Measurements from ENCODE around the gene MRPL53.

The MRPL53 gene

DNA sequence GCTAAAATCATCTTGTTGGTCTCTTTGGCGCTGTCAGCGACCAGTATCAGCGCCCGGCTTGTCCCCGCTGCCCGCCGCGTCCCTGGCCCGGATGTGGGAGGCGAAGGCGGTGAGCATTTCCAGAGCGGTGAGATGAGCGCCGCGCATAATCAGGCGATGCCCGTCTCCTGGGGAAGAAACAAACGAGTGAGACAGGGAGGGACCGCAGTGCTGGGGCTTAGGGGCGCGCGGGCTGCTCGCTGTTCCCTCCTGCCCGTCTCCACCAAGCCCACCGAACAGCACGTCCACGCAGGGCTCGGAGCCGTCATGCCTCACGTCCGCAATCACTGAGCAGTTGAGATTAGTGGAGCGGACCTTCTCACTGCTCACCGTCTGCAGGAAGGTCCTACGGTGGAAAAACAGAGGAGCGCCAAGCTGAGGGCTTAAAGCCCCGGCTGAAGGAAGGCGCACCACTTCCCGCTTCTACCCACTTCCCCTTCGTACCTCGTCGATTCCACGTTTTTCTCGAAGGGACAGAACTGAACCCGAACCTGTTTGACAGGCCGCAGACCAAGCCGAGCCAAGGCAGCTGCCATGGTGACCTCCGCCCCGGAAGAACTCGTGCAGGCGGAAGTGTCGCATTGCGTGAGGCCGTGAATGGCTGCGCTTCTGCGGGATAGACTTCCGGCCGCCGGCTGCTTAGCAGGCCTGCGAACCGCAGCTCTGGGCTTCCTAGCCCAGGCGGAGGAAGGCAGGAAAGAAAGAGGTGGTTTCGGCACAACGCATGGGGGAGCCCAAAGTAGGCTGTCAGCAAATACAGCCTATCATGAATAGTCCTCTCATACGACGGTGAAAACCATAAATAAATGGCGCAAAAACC is at the start of gene MRPL53:
Gene MRPL53, minus strand, starts transcription at position 595 of the 859 bp plus-strand sequence. Its CDS starts 20 bp downstream, at position 575.
- DNase-seq (ENCODE audit: low spot score), result peak; percentile 59

DNA sequence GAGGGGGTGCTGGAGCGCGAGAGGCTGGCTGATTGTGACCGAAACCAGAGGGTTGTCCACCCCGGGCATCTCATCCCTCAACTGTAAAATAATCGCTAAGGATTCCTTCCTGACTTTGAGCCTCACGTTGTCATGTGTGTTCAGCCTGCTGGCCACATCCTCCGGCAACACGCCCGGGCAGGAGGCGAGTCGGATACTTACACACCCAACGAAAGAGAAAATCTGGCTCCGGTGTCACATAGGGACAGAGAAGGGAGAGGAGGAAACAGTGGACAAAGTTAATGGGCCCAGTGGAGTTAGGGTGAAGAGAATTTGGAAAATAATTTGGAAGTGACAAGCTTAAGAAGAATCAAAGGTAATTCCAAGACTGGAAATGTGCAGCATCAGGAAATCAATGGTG is 44.2 kb upstream of the MRPL53 start:
- no peak for DNase-seq (ENCODE audit: low spot score)

DNA sequence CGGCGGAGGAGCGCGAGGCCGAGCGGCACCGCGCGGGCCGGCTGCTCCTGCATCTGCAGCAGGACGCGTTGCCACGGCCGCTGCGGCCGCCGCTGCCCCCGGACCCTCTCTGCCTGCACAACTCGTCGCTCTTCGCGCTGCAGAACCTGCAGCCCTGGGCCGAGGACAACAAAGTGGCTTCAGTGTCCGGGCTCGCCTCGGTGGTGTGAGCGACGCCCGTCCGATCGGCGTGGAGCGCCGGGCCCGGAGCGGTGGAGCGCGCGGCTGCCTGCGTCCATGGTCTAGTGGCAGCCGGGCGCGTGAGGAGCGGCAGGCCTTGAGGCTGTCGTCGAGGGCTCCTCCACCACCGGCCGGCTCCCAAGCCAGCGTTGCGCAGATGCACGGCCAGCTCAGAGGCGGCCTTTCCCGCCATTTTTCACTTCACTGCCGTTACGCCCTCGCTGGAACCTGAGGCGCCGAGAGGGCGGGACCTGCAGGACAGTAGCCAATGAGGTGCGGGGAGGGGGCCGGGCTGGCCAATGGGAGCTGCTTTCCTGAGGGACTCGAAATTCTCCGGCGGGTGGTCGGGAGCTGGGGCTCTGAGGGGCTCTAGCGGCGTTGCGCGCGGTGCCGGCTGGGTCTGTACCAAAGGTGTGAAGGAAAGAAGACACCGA is 43.6 kb upstream of the MRPL53 start:
- no peak for DNase-seq (ENCODE audit: low spot score)

DNA sequence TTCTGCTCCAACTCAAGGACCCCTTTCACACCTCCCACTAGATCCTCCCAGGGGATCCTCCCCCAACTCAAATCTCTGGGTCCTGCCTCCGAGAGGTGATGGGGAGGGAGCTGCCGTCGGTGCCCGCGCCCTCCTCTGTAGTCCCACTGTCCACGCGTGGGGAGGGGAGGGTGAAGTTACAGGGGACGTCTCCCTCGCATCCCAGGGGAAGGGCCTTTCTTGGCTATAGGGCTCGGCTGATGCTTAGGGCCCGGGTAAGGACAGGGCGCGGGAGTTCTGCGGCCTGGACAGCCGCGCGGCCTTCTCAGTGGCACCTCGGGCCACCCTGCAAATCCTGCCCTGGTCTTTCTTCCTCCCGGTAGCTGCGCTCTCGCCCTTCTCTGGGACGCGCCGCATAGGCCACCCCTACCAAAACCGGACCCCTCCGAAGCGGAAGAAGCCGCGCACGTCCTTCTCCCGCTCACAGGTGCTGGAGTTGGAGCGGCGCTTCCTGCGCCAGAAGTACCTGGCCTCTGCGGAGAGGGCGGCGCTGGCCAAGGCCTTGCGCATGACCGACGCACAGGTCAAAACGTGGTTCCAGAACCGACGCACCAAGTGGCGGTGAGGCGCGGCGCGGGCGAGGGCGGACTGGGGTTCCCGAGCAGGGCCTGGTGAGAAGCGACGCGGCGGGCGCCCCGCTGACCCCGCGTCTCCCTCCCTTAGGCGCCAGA is 42.9 kb upstream of the MRPL53 start:
- DNase-seq (ENCODE audit: low spot score), result no peak

DNA sequence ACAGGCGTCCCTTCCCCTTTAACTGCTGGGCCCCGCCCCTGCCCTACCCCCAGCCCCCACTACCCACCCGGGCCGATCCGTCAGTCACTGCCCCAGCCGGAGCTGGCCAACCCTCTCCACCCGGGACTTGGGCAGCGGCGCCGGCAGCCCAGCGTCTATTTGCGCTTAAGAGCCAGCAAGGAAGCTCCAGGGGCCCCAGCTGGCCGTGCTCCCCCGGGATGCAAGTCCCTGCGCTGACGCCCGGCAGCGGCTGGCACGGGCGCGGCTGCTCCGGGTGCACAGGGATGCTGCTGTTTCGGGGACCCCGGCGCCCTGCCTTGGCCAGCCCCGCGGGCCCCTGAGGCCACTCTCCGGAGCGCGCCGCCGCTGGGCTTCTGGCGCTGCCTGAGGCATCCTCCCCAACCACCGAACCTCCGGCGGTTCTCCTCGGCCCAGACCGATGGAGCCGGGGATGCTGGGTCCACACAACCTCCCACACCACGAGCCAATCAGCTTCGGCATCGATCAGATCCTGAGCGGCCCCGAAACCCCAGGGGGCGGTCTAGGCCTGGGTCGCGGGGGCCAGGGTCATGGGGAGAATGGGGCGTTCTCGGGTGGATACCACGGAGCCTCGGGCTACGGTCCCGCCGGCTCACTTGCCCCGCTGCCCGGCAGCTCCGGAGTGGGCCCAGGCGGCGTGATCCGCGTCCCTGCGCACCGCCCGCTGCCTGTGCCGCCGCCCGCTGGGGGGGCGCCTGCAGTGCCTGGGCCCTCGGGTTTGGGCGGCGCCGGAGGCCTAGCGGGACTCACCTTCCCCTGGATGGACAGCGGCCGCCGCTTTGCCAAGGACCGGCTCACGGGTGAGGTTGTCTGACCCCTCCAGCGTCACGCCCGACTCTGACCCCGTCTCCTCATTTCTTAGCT is 42.1 kb upstream of the MRPL53 start, which contains the start of gene TLX2:
Gene TLX2, plus strand, starts transcription at position 83 of the 903 bp plus-strand sequence. Its CDS starts 357 bp downstream, at position 440.
- no peak for DNase-seq (ENCODE audit: low spot score)

DNA sequence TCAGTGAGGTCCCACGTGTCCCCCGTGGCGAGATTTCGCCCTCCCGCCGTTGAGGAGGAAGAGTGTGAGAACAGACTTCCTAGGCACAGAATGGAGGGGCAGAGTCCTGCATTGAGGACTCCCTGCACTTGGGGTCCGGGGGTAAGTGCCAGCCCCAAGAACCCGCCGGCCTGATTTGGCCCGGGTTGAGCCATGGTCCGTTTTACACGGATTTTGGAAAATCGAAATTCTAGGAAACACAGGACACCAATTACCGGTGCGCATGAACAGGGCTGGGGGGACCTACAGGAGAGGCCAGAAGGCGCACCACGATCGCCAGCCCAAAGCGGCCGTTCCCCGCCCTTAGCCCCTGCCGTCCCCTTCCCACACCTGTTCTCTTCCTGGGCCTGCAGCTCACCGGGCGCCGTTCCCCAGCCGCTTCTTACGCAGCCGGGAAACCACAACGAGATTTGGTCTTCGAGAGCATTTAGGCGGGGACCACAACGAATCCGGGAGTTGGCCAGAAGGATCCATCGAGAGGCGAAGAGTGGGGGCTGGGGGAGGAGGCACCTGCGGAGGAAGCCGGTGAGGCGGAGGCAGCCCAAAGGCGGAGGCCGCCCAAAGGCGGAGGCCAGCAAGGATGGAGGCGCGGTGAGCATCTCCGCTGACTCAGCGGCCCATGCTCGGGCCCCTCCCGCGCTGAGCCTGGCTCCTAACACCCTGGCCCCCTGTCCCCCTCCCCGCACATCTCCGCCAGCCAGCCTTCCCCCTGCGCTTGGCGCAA is 41.3 kb upstream of the MRPL53 start:
- no peak for DNase-seq (ENCODE audit: low spot score)

DNA sequence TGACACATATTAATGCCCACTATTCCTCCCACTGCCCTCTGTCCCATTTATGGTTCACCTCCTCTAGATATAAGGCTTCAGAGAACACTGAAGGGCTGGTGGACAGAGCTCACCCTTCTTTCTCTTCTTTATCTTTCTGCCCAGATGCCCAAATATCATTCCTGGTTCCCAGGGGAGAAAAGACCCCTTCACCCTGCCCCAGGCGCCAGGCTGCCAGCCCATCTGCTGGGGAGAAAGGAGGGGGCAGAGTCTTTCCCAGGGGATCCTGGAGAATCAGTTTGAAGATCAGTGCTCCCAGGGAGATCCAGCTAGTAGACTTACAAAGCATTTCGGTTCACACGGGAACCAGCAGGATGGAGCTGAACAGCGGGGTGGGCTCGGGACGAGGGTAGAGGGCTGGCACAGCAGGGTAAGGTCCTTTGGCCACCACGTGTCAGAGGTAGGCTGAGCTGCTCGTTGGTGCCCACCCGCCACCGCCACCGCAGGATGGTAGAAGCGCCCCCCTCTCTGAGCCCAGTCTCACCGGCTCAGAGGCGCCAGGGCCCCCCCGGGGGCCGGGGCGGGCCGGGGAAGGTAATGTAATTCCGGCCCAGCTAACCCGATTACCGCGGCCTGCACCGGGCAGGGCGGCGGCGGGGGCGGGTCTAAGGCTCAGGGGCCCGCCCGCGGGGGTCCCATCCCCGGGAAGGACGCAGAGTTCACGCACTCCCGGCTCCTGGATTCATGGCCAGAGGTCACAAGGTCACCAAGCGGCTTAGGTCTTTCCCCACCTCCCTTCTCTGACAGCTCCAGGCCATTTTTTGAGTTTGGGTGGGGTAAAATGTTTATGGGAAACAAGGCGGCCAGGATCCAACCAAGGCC is 40.5 kb upstream of the MRPL53 start:
- DNase-seq (ENCODE audit: low spot score), result no peak

DNA sequence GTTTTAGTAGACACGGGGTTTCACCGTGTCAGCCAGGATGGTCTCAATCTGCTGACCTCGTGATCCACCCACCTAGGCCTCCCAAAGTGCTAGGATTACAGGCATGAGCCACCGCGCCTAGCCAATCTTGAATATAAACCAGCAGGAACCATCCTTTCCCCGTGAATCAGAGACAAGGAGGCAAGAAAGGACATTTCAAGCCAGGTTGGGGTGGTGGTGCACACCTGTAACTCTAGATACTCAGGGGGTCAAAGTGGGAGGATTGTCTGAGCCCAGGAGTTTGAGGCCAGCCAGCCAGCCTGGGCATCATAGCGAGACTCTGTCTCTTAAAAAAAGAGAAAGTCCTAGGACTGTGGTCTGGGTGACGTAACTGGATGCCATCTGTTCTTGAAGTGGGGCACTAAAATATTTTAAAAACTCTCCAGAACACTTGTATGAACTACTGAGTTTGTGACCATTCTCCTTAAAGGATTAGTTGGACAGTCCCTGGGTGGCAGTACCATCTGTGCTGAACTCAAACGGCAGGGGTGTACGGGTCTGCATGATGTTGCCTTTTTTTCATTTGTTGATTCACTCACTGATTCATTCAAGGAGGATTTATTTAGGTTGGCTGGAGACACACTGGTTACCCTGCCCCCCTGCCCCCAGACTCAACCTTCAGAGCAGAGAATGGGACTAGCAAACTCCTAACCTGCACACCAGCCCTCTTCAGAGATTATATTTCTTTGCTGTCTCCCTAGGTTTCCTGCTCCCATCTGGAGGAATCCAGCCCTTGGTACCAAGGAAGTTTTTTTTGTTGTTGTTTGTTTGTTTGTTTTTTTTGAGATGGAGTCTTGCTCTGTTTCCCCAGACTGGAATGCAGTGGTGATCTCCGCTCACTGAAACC is 38.9 kb upstream of the MRPL53 start:
- DNase-seq (ENCODE audit: low spot score), result no peak

DNA sequence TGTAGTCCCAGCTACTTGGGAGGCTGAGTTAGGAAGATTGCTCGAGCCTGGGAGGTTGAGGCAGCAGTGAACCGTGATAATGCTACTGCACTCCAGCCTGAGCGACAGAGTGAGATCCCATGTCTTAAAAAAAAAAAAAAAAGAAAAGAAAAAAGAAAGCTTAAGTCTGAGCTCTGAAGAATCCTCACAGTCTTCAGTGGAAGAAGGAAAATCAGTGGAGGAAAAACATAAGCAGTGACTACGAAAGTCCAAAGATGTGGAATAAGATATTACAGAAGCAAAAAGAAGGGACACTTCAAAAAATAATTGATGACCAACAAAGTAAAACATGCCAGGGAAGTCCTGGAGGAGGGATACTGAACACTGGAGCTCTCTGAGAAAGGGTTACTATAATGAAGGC is 37.8 kb upstream of the MRPL53 start:
- no peak for DNase-seq (ENCODE audit: low spot score)

DNA sequence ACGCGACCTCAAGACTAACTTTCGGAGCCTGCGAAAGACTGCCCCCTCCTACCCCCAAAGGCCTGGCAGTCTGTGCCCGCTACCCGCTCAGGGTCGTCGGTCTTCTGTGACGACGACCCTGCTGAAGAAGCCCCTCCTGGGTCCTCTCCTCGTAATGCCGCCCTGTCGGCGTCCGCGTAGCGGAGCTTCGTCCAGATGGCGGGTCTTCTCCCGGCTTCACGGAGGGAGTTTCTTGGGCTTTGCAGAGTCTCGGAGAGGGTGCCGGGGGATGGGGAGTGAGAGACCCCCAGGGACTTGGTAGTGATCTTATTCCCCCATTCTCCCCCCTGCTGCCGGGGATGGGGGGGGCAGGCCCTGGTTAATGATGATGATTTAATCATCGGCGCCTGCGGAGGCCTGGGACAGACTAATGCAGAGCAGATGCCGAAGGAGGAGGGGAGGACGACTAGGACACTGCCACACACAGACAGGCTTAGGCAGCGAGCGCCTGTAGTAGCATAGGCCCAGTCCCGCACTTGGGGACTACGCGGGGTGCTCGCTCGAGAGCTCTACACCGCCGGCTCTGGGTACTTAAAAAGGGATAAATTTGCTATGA is 35.5 kb upstream of the MRPL53 start:
- no peak for DNase-seq (ENCODE audit: low spot score)

DNA sequence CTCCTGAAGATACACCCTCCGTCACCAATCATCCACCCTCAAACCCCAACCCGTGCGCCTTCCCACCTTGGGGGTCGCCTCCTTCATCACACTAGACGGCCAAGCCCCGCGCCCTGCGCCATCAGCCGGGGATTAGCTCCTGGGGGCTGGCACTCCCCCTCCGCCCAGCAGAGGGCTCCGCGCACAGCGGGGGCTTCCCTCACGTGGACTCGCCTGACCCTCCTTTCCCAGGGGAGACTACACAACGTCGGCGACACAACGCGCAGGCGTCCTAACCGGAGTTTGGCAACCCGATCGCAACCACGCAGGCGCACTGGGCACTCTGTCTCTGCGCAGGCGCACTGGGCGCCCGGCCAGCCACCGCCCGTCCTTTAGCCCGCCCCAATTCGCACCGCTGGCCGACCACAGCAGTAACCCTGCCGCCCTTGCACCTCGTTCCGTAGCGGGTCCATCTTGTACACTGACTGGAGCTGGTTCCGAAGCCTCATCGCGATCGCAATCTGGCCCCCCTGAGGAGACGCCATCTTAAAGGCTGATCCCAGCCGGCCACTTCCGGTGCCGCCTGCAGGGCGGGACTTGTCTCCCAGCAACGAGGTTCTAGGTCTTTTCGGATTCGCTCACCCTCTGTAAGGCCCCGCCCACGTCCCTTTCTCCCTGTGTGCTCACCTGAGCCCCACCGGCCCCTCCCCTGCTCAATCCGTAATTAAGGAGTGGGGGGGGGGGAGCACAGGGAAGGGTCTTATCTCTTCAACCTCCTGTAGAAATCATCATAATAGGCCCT is 34.9 kb upstream of the MRPL53 start, which contains the start of gene PCGF1:
Gene PCGF1, minus strand, starts transcription at position 551 of the 781 bp plus-strand sequence. Its CDS starts 27 bp downstream, at position 524.
- peak; percentile 93 for DNase-seq (ENCODE audit: low spot score)

DNA sequence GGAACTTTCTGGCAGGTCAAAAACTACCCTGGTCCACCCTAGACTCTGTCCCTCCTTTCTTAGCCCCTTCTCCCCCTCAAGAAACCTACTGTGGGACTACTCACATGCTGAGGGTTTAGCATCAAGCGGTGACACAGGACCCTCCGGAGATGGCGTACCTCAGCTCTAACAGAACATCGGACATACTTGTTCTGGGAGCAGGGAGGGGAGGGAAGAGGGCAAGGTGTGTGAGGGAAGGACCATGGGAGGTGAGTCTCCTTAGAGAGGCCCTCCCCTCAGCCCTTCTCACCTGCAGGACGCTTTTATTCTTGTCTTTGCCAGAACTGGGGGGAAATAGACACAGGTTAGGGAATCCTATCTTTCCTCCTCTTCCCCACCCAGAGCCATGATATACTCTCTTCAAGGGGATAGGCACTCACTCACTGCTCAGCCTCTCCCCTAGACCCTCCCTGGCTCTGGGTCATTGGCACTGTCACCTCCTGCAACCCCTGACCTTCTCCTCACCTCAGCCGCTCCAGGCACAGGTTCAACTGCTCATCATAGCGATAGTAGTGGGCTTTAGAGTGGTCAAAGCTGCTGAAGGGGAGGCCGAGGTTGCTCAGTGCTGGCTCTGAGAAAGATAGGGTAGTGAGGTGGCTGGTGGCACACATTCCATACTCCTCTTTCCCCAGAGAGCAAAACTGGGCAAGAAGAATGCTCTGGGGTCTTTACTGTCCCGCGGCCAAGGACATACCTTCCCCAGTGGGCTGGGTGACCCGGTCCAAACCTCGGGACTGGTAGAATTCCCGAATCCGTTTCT is 33.2 kb upstream of the MRPL53 start:
- DNase-seq (ENCODE audit: low spot score), result no peak

DNA sequence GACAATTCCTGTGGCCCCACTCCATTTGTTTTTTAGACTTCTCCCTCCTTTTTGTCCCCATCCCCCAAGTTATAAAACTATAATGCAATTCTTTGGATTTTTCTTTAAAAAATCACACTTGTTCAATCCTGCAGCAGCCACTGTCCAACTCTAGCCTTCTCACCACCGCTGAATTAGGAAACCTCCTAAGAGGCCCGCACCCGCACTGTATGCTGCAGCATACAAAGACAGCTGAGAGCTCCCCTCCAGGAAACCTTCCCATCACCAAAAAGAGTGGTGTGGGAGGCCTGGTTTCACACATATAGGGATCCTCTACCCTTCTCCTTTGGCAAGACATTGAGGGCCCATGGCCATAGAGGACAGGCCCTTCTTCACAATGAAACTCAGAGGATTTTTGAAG is 32.1 kb upstream of the MRPL53 start:
- DNase-seq (ENCODE audit: low spot score), result no peak

DNA sequence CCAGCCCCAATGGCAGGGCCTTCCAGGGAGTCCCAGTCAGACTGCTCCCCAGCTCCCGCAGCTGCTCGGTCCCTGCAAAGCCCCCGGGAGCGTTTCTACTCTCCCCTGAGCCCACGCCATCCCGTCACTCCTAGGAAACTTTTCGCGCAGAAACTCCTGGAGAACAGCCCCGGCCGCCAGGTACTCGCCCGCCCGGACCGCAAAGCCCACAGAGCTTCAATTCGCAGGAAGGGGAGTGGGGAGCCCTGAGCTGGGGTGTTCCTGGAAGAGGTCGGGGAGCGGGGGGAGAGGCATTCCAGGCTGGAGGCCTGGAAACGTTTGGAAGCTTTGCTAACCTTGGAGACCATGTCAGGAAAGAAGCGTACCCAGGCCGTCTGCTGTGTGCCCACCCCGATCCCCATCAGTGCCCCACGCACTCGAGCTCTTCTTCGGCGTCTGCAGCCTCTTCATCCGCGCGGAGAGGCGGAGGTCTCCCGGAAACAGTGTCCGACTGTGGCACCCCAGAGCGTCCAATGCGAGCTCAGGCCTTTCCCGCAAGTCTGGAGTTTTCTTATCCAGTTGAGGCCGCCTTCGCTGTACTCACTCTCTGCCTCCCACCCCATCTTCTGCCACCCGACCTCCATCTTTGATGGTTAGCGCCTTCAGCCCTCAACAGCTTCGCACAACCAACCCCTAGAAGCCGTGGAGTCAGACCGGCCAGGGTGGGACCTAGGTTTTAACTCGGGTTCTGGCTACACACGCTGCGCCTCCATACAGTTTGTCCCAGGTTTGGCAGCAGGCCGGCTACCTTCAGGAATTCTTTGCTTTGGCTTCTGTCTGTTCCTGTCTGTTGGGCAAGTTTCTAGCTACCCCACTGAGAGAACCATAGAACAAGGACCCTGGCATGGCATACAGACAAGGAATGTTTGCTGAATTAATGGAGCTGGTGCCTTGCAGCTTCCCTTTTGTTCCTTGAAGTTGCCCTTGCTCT is 31.3 kb upstream of the MRPL53 start:
- DNase-seq (ENCODE audit: low spot score), result no peak

DNA sequence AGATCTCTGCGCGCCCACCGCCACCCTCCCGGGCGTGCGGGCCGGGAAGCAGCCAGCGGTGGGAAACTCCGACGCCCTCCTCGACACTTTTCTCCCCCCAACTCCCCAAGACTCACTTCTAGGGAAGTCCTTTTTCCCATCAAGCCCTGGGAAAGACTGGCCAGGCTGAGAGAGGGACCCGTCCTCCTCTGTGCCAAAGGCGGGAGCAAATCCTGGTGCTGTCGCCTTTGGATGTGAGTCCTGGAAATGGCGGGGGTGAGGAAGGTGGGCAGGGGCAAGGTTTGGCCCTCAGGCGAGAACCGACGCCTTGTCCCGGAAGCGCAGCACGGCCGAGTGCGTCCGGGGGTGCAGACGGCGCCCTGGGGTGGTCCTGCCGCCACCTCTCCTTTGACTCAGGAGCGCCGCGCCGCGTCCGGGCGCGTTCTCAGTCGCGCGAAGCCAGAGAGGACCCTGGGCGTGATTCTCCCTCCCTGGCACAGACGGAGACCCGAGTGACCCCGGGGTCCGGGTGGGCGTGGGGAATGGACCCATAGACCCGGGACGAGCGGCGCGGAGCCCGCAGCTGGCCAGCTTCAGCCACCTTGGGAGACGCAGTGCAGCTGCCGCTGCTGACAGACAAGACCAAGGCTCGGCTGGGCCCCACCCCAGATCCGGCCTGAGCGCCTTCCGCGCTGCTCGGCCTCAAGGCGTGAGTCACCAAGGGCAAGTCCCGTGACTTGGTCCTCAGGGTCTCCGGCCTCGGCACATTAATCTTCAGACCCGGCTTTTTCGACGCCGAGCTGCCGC is 30.4 kb upstream of the MRPL53 start:
- DNase-seq (ENCODE audit: low spot score), result peak; percentile 59
